SU-DHL-6 (cell line): ENCODE measurements around the gene C10orf53.

Experiments
- EZH2phosphoT487 ChIP-seq: fragments of 200-600 bp; sonication (generic), shearing (Covaris generic); conservative IDR thresholded peaks from 2 replicates; pipeline ENCODE4 v1.6.1; 2018; ENCODE audit warnings: mild to moderate bottlenecking, antibody characterized with exemption, low read length, moderate library complexity, mixed read lengths
- TF ChIP-seq, protein P1 (sequence below): fragments of 200-600 bp; sonication (generic); IDR thresholded peaks from one replicate; pipeline ENCODE4 v1.5.1; 2017; ENCODE audit warnings: antibody characterized with exemption, mild to moderate bottlenecking, low read length, moderate library complexity; ENCODE audit not compliant: insufficient read depth, poor library complexity, severe bottlenecking

DNA sequence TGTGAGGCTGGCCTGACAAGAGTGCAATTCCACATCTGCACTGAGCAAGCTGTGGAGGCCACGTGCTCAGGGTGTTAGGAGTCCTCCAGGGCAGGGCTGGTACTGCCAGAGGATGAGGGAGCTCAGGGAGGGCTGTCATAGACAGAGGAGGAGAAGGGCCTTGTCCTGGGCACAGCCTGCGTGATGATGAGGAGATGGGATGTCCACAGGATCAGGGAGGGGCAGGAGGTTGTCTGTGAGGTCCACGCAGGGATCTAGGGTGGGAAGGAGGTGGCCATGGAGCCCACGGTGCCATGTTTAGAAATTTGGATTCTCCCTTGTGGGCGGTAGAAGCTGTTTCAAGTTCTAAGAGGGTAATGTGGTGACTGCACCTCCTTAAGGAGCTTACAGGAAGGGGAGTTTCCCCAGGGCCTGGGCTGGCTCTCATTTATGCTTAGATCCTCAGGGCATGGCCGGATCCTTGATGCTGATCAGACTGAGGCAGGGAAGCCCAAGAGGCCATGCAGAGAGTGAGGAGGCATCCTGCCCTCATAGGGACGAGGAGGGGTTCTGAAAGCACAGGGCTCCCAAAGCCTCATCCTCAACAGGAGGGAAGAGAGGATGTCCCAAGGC, 35.3 kb upstream of the C10orf53 start:
- TF ChIP-seq, protein P1, sequence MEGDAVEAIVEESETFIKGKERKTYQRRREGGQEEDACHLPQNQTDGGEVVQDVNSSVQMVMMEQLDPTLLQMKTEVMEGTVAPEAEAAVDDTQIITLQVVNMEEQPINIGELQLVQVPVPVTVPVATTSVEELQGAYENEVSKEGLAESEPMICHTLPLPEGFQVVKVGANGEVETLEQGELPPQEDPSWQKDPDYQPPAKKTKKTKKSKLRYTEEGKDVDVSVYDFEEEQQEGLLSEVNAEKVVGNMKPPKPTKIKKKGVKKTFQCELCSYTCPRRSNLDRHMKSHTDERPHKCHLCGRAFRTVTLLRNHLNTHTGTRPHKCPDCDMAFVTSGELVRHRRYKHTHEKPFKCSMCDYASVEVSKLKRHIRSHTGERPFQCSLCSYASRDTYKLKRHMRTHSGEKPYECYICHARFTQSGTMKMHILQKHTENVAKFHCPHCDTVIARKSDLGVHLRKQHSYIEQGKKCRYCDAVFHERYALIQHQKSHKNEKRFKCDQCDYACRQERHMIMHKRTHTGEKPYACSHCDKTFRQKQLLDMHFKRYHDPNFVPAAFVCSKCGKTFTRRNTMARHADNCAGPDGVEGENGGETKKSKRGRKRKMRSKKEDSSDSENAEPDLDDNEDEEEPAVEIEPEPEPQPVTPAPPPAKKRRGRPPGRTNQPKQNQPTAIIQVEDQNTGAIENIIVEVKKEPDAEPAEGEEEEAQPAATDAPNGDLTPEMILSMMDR, result no peak
- no peak for TF ChIP-seq EZH2phosphoT487
